K562 (cell line): Measurements from ENCODE around the gene CNRIP1. TPM values are rescaled to one million over a fixed set of nuclear protein-coding genes. Genes with fewer than 3 reads are reported as not detected.

Source experiments
- ARID2 ChIP-seq: fragments of 450-650 bp; IDR thresholded peaks from 2 replicates; pipeline ENCODE4 v1.6.1; 2017; ENCODE audit warnings: antibody characterized with exemption, mild to moderate bottlenecking
- CEBPB ChIP-seq: fragments of 450-650 bp; IDR thresholded peaks from 2 replicates; pipeline ENCODE4 v1.6.1; 2016; ENCODE audit warnings: missing genetic modification characterization, missing compliant biosample characterization
- CEBPG ChIP-seq, 3 experiments: fragments of 200-800 bp in 1 of 3; sonication (Bioruptor generic) in 1 of 3; sonication (generic) in 1 of 3; formaldehyde crosslinking in 1 of 3; IDR thresholded peaks in 2 of 3; conservative IDR thresholded peaks in 1 of 3; 2 replicates each; pipeline versions ENCODE4 v1.6.1 to v1.8.0; 2016 to 2022; ENCODE audit warnings: missing compliant biosample characterization in 2 of 3, missing genetic modification characterization in 2 of 3, mild to moderate bottlenecking in 1 of 3, missing genetic modification reagents in 1 of 3
- CLOCK ChIP-seq: fragments of 250-450 bp; sonication (Bioruptor Pico); IDR thresholded peaks from 2 replicates; pipeline ENCODE4 v1.4.0; 2020; ENCODE audit warnings: mild to moderate bottlenecking, moderate library complexity, borderline replicate concordance
- CREB1 ChIP-seq, 2 experiments: sonication (generic) in 1 of 2; formaldehyde crosslinking in 1 of 2; IDR thresholded peaks; 2 replicates each; pipeline versions ENCODE4 v1.6.1 to v1.8.0; 2012 to 2022; ENCODE audit warnings: inconsistent platforms in 1 of 2, mild to moderate bottlenecking in 1 of 2, missing genetic modification reagents in 1 of 2, moderate library complexity in 1 of 2
- FOXK2 ChIP-seq, 2 experiments: fragments of 450-650 bp; IDR thresholded peaks in 1 of 2; conservative IDR thresholded peaks in 1 of 2; 2 replicates each; pipeline ENCODE4 v1.6.1; 2016; ENCODE audit warnings: low read depth in 2 of 2, mild to moderate bottlenecking in 1 of 2
- GTF2E2 ChIP-seq: fragments of 200-800 bp; sonication (Bioruptor generic); IDR thresholded peaks from 2 replicates; pipeline ENCODE4 v1.6.1; 2016; ENCODE audit warnings: missing genetic modification characterization, missing compliant biosample characterization
- HNRNPL ChIP-seq: fragments of 200-400 bp; formaldehyde crosslinking; IDR thresholded peaks from 2 replicates; pipeline ENCODE4 v1.6.1; 2017; ENCODE audit warnings: low read depth, mild to moderate bottlenecking, low read length
- ID3 ChIP-seq, 2 experiments: fragments of 250-450 bp in 1 of 2; fragments of 450-650 bp in 1 of 2; sonication (Bioruptor Pico) in 1 of 2; IDR thresholded peaks; 2 replicates each; pipeline versions ENCODE4 v1.6.1 to v1.8.0; 2016 to 2021; ENCODE audit warnings: mild to moderate bottlenecking in 2 of 2, moderate library complexity in 2 of 2, missing compliant biosample characterization in 1 of 2, missing genetic modification characterization in 1 of 2
- NFE2L1 ChIP-seq: fragments of 450-650 bp; IDR thresholded peaks from 2 replicates; pipeline ENCODE4 v1.6.1; 2016; ENCODE audit warnings: missing genetic modification characterization, low read depth, mild to moderate bottlenecking, missing compliant biosample characterization, moderate library complexity, borderline replicate concordance
- POLR3A ChIP-seq: IDR thresholded peaks from 2 replicates; pipeline ENCODE4 v1.6.1; 2011; ENCODE audit warnings: borderline replicate concordance, mild to moderate bottlenecking, moderate library complexity; ENCODE audit not compliant: insufficient read length, insufficient read depth; ENCODE audit errors: extremely low read depth
- RAD21 ChIP-seq, 2 experiments: fragments of 250-450 bp in 1 of 2; fragments of 450-650 bp in 1 of 2; sonication (Bioruptor Pico) in 1 of 2; formaldehyde crosslinking in 1 of 2; IDR thresholded peaks in 1 of 2; conservative IDR thresholded peaks in 1 of 2; 2 replicates each; pipeline versions ENCODE4 v1.4.0 to v1.8.0; 2020 to 2022; ENCODE audit warnings: mild to moderate bottlenecking in 2 of 2, moderate library complexity in 1 of 2
- SMC3 ChIP-seq: conservative IDR thresholded peaks from 2 replicates; pipeline ENCODE4 v1.6.1; 2011; ENCODE audit warnings: low read depth, low read length, improper control_type of control experiment; ENCODE audit not compliant: insufficient read depth
- STAG1 ChIP-seq: sonication (generic); formaldehyde crosslinking; IDR thresholded peaks from 2 replicates; pipeline ENCODE4 v1.5.0; 2020; ENCODE audit warnings: missing genetic modification reagents, borderline replicate concordance
- TBL1XR1 ChIP-seq, 2 experiments: IDR thresholded peaks; 2 replicates each; pipeline ENCODE4 v1.6.1; 2012; ENCODE audit warnings: improper control_type of control experiment in 2 of 2, low read length in 2 of 2, mild to moderate bottlenecking in 1 of 2
- ZNF134 ChIP-seq: fragments of 250-450 bp; sonication (Bioruptor Pico); conservative IDR thresholded peaks from 2 replicates; pipeline ENCODE4 v1.4.0; 2020
- polyA plus RNA-seq, 8 experiments: library from polyadenylated mRNA; depleted of rRNA in 4 of 8; stranded (reverse) in 5 of 8; unstranded in 3 of 8; fragments of >200 nt; fragmentation: Nextera tagmentation in 2 of 8; fragmentation: Illumina TruSeq in 1 of 8; extraction: Ambion mirVana in 2 of 8; extraction: Trizol in 1 of 8; gene quantifications; 2 replicates each; pipeline versions ENCODE4 v1.2.1 to v1.2.3, GENCODE V29; 2011 to 2014; ENCODE audit warnings: inconsistent platforms in 1 of 8, missing spikeins in 1 of 8
- total RNA-seq, 7 experiments: library from RNA; depleted of rRNA in 6 of 7; stranded (reverse); fragments of >200 nt in 6 of 7; fragmentation: Illumina TruSeq in 2 of 7; extraction: Trizol in 2 of 7; gene quantifications; 2 replicates each; pipeline versions ENCODE4 v1.2.1 to v1.2.3, GENCODE V29; 2011 to 2021; ENCODE audit warnings: low replicate concordance in 1 of 7
- TF ChIP-seq, protein P1 (sequence below): fragments of 450-650 bp; formaldehyde crosslinking; IDR thresholded peaks from 2 replicates; pipeline ENCODE4 v1.4.0; 2020; ENCODE audit warnings: mild to moderate bottlenecking, moderate library complexity
- TF ChIP-seq, protein P2 (sequence below), 3 experiments: IDR thresholded peaks in 2 of 3; conservative IDR thresholded peaks in 1 of 3; 2 replicates each; pipeline ENCODE4 v1.5.1; 2011 to 2012; ENCODE audit warnings: low read length in 3 of 3, mild to moderate bottlenecking in 3 of 3, control low read depth in 2 of 3, improper control_type of control experiment in 1 of 3, inconsistent platforms in 1 of 3, low read depth in 1 of 3, mixed read lengths in 1 of 3, moderate library complexity in 1 of 3; ENCODE audit not compliant: insufficient read depth in 2 of 3

The CNRIP1 gene
- total and polyA plus RNA-seq, 9 of the 15 experiments (the other 6 are each of a cell fraction or from before 2014, with no cell fraction given): 0.59 to 2.1 (median 1.5) TPM

GRCh38 chr2:68292108-68292710, 27.5 kb downstream of the CNRIP1 start (continued):
- TF ChIP-seq, protein P1, sequence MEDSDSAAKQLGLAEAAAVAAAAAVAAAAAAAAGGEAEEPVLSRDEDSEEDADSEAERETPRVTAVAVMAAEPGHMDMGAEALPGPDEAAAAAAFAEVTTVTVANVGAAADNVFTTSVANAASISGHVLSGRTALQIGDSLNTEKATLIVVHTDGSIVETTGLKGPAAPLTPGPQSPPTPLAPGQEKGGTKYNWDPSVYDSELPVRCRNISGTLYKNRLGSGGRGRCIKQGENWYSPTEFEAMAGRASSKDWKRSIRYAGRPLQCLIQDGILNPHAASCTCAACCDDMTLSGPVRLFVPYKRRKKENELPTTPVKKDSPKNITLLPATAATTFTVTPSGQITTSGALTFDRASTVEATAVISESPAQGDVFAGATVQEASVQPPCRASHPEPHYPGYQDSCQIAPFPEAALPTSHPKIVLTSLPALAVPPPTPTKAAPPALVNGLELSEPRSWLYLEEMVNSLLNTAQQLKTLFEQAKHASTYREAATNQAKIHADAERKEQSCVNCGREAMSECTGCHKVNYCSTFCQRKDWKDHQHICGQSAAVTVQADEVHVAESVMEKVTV: peak; percentile 59
- TF ChIP-seq SMC3 (peak; percentile 75; the same call in 1 of the 2 replicates), ZNF134 (CRISPR knock-in tag) (no peak), CLOCK (CRISPR knock-in tag) (no peak), TBL1XR1 (IDR thresholded peaks at IDR 0.05; ENCODE audit: low read length in 2 of 2) (0 out of 4 replicates have a peak, but pooled peaks of 1 of the 2 experiments have one; percentile 18), ARID2 (peak; percentile 81; the same call in 1 of the 2 replicates), ID3 (CRISPR knock-in tag; IDR thresholded peaks at IDR 0.05) (no peak), ID3 (tag; IDR thresholded peaks at IDR 0.05) (no peak), CEBPG (CRISPR knock-in tag; IDR thresholded peaks at IDR 0.05) (no peak), CEBPG (tag; conservative IDR thresholded peaks at IDR 0.05 in 1 of 2, IDR thresholded peaks at IDR 0.05 in 1 of 2) (peak in 1 of 2 experiments; percentile 8; a peak in 1 of 4 replicates), FOXK2 (conservative IDR thresholded peaks at IDR 0.05 in 1 of 2, IDR thresholded peaks at IDR 0.05 in 1 of 2; ENCODE audit: low read depth in 2 of 2) (0 out of 4 replicates have a peak, but pooled peaks of 1 of the 2 experiments have one; percentile 43), NFE2L1 (tag) (no peak), STAG1 (peak; percentile 43; the same call in 1 of the 2 replicates), CREB1 (IDR thresholded peaks at IDR 0.05) (no peak), CREB1 (CRISPR knock-in tag; IDR thresholded peaks at IDR 0.05) (no peak), POLR3A (no peak), RAD21 (CRISPR knock-in tag; conservative IDR thresholded peaks at IDR 0.05 in 1 of 2, IDR thresholded peaks at IDR 0.05 in 1 of 2) (peak; percentile 79 to 92), GTF2E2 (0 out of 2 replicates have a peak, but pooled peaks have one; percentile 25), CEBPB (tag) (peak; percentile 43; the same call in 1 of the 2 replicates), HNRNPL (no peak)
- TF ChIP-seq, protein P2, sequence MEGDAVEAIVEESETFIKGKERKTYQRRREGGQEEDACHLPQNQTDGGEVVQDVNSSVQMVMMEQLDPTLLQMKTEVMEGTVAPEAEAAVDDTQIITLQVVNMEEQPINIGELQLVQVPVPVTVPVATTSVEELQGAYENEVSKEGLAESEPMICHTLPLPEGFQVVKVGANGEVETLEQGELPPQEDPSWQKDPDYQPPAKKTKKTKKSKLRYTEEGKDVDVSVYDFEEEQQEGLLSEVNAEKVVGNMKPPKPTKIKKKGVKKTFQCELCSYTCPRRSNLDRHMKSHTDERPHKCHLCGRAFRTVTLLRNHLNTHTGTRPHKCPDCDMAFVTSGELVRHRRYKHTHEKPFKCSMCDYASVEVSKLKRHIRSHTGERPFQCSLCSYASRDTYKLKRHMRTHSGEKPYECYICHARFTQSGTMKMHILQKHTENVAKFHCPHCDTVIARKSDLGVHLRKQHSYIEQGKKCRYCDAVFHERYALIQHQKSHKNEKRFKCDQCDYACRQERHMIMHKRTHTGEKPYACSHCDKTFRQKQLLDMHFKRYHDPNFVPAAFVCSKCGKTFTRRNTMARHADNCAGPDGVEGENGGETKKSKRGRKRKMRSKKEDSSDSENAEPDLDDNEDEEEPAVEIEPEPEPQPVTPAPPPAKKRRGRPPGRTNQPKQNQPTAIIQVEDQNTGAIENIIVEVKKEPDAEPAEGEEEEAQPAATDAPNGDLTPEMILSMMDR (IDR thresholded peaks at IDR 0.05 in 2 of 3, conservative IDR thresholded peaks at IDR 0.05 in 1 of 3; ENCODE audit: insufficient read depth in 2 of 3, low read depth in 1 of 3, low read length in 3 of 3): peak; percentile 79 to 94 (median 86)
